UCSD-AML1 (cell line): Measurements from ENCODE around the gene ZFAND3.
"Not testable (repeated sequence)": the region's sequence is repeated elsewhere in the genome, so short reads cannot be mapped to it uniquely, and the experiment has no call there.

Source experiments
- DNase-seq: peaks from one replicate; lab custom pipeline; 2025; ENCODE audit not compliant: unreplicated experiment; lab: John Stamatoyannopoulos, UW

The ZFAND3 gene

DNA sequence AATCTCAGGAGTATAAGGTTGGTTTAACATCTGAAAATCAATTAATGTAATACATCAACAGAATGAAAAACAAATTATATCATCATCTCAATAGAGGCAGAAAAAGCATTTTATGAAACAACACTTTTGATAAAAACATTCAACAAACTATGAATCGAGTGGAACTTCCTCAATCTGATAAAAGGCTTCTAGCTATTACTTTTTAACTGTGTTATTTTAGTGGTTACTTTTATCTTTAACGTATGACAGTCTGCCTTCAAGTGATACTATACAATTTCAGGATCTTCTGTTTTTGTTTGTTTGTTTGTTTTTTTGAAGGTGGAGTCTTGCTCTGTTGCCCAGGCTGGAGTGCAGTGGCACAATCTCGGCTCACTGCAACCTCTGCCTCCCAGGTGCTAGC lies 73.7 kb downstream of the ZFAND3 start:
- no peak for DNase-seq

DNA sequence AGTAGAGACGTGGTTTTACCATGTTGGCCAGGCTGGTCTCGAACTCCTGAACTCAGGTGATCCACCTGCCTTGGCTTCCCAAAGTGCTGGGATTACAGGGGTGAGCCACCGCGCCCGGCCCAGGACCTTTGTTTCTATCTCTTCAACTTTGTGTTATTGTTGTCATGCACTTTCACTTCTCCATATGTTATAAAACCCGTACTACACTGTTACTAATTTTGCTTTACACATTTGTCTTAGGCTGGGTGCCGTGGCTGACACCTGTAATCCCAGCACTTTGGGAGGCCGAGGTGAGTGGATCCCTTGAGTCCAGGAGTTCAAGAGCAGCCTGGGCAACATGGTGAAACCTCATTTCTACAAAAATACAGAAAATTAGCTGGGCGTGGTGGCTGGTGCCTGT lies 74.2 kb downstream of the ZFAND3 start:
- DNase-seq: not testable (repeated sequence)

DNA sequence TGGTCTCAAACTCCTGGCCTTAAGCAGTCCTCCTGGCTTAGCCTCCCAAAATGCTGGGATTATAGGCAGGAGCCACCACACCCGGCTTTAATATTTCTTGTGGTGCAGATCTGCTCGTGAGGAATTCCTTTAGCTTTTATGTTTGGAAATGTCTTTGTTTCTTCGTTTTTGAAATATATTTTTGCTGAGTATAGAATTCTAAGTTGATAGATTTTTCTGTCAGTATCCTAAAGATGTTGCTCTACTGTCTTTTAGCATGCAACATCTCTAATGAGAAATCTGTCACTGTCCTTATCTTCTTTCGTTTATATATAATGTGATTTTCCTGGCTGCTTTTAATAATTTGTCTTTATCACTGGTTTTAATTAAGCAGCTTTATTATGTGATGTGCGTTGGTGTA lies 75.1 kb downstream of the ZFAND3 start:
- DNase-seq: no peak

DNA sequence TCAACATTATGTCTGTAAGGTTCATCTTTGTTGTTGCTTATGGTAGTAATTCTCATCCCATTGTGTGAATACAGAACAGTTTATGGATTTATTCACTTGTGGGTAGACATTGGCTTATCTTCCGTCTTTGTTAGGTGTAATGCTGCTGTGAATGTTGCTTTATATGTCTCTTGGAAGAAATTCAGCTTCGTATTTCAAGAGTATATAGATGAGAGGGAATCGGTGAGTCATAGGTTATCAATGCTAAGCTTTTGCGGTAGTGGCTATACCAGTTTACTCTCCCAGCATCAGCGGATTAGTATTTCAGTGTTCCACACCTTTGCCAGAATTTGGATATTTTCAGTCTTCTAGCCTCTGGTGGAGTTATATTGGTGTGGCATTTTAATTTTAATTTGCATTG lies 77.8 kb downstream of the ZFAND3 start:
- no peak for DNase-seq

DNA sequence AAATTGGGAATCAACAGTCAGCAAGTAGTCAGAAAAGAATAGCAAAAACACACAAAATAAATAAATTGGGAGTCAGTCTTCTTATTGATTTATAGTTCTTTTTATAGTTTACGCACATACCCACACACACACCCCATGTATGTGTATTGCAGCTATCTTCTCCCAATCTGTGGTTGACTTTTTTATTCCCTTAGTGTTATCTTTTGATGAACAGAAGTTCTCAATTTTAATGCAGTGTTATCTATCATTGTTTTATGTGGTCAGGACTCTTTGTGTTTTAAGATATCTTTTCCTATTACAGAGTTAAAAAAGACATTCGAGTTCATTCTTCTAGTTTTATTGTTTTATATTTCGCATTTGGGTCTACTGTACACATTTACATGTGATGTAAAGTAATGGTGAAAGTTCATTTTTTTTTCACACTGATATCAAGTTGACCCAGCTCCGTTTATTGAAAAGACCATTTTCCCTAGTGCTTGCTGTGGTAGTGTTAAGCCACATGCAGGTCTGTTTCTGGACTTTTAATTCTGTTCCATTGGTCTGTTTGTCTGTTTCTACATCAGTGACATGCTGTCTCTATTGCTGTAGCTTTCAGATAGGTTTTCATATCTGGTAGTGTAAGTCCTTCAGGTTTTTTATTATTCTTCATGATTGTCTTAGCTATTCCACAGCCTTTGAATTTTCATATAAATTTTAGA lies 78.4 kb downstream of the ZFAND3 start:
- DNase-seq: no peak

DNA sequence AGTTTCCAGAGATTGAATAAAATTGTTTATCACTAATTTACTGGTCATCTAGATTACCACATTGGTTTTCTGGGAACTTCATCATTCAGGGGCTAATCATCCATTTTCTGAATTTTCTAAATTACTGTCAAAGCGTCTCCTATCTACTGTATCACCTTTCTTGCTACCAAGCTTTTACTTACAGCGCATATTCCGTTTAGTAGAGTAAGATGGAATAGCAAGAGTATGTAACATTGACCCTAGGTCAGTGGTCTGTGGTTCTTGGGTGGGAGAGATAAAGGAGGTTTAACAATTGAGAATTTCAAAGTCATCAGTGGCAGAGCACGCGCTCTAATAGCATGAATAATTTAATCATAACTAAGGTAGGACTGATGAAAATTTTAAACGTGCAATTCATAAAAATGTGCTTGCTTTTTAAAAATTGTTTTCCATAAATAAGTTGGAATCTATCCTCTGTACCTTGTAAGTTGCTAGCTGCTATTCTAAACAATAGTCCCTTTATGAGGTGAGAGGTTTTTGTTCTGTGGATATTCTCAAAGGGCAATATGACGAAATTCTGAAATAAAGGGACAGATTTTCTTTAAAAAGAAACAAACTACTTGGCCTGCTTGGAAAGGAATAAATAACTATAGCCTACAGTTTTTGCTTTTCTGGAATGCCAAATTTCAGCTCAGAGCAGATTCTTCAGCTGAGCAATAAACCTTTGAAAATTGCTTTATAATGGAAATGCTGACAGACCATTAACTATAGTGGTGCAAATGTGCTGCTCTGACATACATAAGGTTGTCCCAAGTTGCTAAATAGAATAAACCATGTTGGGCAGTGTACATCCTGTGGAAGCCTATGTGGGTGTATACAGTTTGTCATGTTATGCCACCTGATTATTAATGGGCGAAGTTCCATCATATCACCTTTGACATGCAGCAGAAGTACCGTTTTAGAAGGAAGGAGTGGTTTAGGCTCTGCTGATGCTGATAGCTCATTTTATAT lies 84.1 kb downstream of the ZFAND3 start:
- no peak for DNase-seq

DNA sequence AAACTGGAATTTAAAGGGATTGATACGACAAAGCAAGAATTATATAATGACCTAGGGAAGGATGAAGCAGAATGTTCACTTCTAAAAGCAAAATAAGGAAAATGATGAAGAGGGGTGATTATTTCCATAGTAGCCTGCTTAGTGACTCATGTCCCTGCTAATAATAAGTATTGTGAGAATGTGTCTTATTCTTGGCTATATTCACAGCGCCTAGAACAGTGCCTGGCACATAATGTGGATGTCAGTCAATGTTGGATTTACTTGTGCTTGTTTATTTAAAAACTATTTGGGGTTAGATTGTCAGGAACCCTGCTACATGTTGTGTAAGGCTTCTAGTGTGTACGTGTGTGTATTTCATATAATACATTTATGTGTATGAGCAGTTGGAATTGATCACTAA lies 85.1 kb downstream of the ZFAND3 start:
- DNase-seq: no peak

DNA sequence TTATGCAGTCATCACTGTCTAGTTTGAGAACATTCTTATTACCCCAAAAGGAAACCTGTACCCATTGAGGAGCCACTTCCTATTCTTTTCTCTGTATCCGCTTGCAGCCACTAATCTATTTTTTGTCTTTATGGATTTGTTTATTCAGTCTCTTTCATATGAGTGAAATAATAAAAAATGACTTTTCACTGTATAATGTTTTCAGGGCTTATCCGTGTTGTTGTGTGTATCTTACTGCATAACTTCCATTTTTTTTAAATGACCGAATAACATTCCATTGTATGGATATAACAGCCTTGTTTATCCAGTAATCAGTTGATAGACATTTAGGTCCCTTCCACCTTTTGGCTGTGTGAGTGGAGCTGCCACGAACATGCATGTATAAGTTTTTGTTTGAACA lies 86.6 kb downstream of the ZFAND3 start:
- DNase-seq: no peak

- no peak for DNase-seq
These were observed 91.5 kb downstream of the ZFAND3 start for GRCh38 chr6:37910998-37911397.

- DNase-seq: no peak
These were observed 93.7 kb downstream of the ZFAND3 start for GRCh38 chr6:37913210-37913609.

DNA sequence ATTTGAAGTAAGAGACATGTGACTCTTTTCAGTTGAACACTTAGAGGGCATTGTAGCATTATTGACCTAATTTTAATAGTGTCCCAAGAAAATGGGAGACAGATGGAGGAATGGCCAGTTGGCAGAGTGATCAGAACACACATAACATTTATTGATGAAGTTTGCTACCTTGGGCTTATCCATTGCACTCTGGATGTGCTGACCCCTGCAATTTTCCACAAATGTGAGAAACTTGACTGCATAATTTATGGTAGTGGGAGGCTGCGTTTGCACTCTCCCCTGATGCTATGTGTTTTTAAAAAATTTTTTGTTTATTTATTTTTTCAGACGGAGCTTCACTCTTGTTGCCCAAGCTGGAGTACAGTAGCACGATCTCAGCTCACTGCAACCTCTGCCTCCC lies 95.9 kb downstream of the ZFAND3 start:
- DNase-seq: no peak

- no peak for DNase-seq
These were observed 96.6 kb downstream of the ZFAND3 start for GRCh38 chr6:37916149-37916548.

DNA sequence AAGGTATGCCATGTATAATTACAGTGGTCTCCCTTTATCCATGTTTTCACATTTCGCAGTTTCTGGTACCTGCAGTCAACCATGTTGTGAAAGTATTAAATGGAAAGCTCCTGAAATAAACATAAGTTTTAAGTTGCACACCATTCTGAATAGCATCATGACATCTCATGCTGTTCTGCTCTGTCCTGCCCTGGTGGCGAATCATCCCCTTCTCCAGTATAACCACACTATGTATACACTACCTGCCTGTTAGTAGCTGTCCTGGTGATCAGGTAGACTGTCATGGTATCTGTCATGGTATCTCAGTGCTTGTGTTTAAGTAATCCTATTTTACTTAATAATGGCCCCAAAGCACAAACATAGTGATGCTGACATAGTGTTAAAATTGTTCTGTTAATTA lies 97.1 kb downstream of the ZFAND3 start:
- no peak for DNase-seq

GRCh38 chr6:37917566-37917965 lies 98.0 kb downstream of the ZFAND3 start:
- DNase-seq: no peak

GRCh38 chr6:37919417-37920157 lies 100.1 kb downstream of the ZFAND3 start:
- DNase-seq: no peak

GRCh38 chr6:37920667-37921066 lies 101.1 kb downstream of the ZFAND3 start:
- DNase-seq: no peak

- no peak for DNase-seq
These were observed 103.0 kb downstream of the ZFAND3 start for GRCh38 chr6:37922563-37922962.

GRCh38 chr6:37923514-37923913 lies 104.0 kb downstream of the ZFAND3 start:
- DNase-seq: no peak

GRCh38 chr6:37926661-37927060 lies 107.1 kb downstream of the ZFAND3 start:
- no peak for DNase-seq

GRCh38 chr6:37928217-37928616 lies 108.7 kb downstream of the ZFAND3 start:
- no peak for DNase-seq

- no peak for DNase-seq
These were observed 110.9 kb downstream of the ZFAND3 start for GRCh38 chr6:37930288-37930971.
